SK-N-MC (cell line): ENCODE measurements around the gene RUFY4.

Experiments used
- EZH2 ChIP-seq: fragments of 200-600 bp; sonication (generic); IDR thresholded peaks from one replicate; pipeline ENCODE4 v1.6.1; 2017; ENCODE audit warnings: antibody characterized with exemption
- FOXP2 ChIP-seq: optimal IDR thresholded peaks from 2 replicates; pipeline ENCODE3; 2011; ENCODE audit warnings: mild to moderate bottlenecking, moderate library complexity; ENCODE audit not compliant: insufficient read depth; ENCODE audit errors: extremely low read length, control extremely low read depth
- POLR2AphosphoS5 ChIP-seq: IDR thresholded peaks from 2 replicates; pipeline ENCODE4 v1.6.1; 2012; ENCODE audit warnings: mild to moderate bottlenecking, low read depth, low read length, borderline replicate concordance

GRCh38 chr2:218029366-218030360 is 39.4 kb upstream of the RUFY4 start:
- TF ChIP-seq EZH2, result no peak
- no peak for TF ChIP-seq POLR2AphosphoS5
- no peak for TF ChIP-seq FOXP2
